BJ (cell line): Measurements from ENCODE around the gene CDC73. TPM values are rescaled to one million over a fixed set of nuclear protein-coding genes. Genes with fewer than 3 reads are reported as not detected.

ENCODE experiments used
- CTCF ChIA-PET: fragments of 350-600 bp; formaldehyde crosslinking; extraction: SDS; loops from one replicate; lab custom pipeline; 2021; ENCODE audit warnings: antibody characterized with exemption, inconsistent platforms; lab: Yijun Ruan, JAX
- POLR2A ChIA-PET: fragments of 300-600 bp; sonication (Branson Sonifier 250); formaldehyde crosslinking; extraction: SDS; loops from one replicate; lab custom pipeline; 2021; ENCODE audit warnings: antibody characterized with exemption; lab: Charles Lee
- DNase-seq: peaks from one replicate; pipeline ENCODE4 v3.0.0-alpha.2; 2011; ENCODE audit warnings: low read depth
- H3K27me3 ChIP-seq: 2 replicates; pipeline ENCODE4 v1.6.0; 2011; ENCODE audit warnings: low read length; ENCODE audit not compliant: control insufficient read depth, insufficient read depth
- H3K36me3 ChIP-seq: 2 replicates; pipeline ENCODE4 v1.5.1; 2011; ENCODE audit warnings: low read length; ENCODE audit not compliant: control insufficient read depth, insufficient read depth
- H3K4me3 ChIP-seq: 2 replicates; pipeline ENCODE4 v1.5.1; 2011; ENCODE audit warnings: low read depth, mild to moderate bottlenecking, control low read depth, low read length
- polyA plus RNA-seq: library from polyadenylated mRNA; depleted of rRNA; stranded (reverse); fragments of >200 nt; gene quantifications from 2 replicates; pipeline ENCODE4 v1.2.3, GENCODE V29; 2011
- TF ChIP-seq, protein P1 (sequence below): IDR thresholded peaks from 2 replicates; pipeline ENCODE4 v1.5.1; 2011; ENCODE audit warnings: low read depth, mild to moderate bottlenecking, control low read depth, inconsistent platforms, low read length, moderate library complexity; ENCODE audit not compliant: insufficient read depth

CDC73 gene
- polyA plus RNA-seq, 1 experiment = 16.1 TPM

DNA sequence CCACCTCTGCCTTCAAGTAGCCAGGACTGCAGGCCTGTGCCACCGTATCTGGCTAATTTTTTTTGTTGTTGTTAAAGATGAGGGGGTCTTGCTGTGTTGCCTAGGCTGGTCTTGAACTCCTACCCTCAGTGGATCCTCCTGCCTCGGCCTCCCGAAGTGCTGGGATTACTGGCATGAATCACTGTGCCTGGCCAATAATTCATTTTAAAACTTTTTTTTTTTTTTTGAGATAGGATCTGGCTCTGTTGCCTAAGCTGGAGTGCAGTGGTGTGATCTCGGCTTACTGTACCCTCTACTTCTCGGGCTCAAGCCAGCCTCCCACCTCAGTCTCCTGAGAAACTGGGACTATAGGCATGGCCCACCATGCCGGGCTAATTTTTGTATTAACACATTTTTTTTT lies 3.5 kb downstream of the CDC73 start:
- CTCF ChIA-PET = interaction anchor here (0.6 to 1.0 kb wide), 3 partner anchors 10 to 1959 kb away, joined by 3 read pairs; no protein-coding TSS in a partner anchor
- no peaks in the 10 kb centered on the region for H3K27me3 ChIP-seq
- POLR2A ChIA-PET = no interaction called here
- H3K36me3 ChIP-seq = peaks cover 5% of the 10 kb centered on the region
- DNase-seq = no peak
- H3K4me3 ChIP-seq = no peak overlapping the region
- TF ChIP-seq, protein P1, sequence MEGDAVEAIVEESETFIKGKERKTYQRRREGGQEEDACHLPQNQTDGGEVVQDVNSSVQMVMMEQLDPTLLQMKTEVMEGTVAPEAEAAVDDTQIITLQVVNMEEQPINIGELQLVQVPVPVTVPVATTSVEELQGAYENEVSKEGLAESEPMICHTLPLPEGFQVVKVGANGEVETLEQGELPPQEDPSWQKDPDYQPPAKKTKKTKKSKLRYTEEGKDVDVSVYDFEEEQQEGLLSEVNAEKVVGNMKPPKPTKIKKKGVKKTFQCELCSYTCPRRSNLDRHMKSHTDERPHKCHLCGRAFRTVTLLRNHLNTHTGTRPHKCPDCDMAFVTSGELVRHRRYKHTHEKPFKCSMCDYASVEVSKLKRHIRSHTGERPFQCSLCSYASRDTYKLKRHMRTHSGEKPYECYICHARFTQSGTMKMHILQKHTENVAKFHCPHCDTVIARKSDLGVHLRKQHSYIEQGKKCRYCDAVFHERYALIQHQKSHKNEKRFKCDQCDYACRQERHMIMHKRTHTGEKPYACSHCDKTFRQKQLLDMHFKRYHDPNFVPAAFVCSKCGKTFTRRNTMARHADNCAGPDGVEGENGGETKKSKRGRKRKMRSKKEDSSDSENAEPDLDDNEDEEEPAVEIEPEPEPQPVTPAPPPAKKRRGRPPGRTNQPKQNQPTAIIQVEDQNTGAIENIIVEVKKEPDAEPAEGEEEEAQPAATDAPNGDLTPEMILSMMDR = no peak

DNA sequence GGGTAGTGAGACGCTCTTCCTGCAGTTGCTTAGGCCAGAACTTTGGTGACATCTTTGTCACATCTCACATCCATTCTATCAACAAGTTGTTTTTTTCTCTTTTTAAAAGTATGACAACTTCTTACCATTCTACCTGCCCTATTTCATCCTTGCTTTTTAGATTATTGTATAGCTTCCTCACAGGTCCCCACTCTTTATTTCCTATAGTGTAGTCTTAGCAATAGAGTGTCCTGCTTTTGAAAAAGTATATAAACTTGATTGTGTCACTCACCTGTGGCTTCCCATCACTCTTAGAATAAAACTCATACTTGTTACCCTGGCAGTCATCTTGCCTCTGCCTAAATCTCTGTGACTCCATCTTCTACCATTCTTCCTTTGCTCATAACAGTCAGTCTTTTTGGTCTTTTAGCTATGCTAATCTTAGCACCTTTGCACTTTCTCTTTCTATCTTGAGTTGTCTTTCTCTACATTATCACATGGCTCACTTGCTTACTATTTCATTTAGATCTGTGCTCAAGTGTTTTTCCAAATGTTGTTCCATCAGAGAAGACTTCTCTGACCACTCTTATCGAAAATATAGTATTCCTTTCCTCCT lies 9.5 kb downstream of the CDC73 start:
- Histone ChIP-seq H3K27me3 (no peaks in the 10 kb centered on the region), H3K4me3 (no peak overlapping the region), H3K36me3 (peaks cover 4% of the 10 kb centered on the region; the same call in 1 of the 2 replicates)
- TF ChIP-seq, protein P1 = no peak
- ChIA-PET POLR2A (no interaction called here), CTCF (interaction anchor here (0.6 kb wide), 1 partner anchor 16 kb away, joined by 3 read pairs; no protein-coding TSS in a partner anchor)
- DNase-seq = no peak

DNA sequence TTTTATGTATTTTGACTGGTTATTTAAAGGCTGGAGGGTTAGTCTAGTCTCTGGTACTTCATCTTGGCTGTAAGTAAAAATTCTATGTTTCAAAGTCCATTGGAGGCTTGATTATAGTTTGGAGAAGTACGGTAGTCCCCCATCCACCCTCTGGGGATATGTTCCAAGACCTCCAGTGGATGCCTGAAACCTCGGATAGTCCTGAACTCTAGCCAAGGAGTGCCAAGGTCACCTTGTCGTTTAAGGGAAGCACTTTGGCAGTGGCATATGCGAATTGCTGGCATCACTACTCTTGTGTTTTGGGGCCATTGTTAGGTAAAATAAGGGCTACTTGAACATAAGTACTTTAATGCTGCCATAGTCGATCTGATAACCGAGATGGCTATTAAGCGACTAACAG lies 18.4 kb downstream of the CDC73 start:
- no peaks in the 10 kb centered on the region; the same call in none of the 2 replicates for H3K36me3 ChIP-seq
- no peaks in the 10 kb centered on the region for H3K27me3 ChIP-seq
- ChIA-PET CTCF (no interaction called here), POLR2A (no interaction called here)
- no peak for DNase-seq
- no peak overlapping the region for H3K4me3 ChIP-seq
- TF ChIP-seq, protein P1 = no peak

DNA sequence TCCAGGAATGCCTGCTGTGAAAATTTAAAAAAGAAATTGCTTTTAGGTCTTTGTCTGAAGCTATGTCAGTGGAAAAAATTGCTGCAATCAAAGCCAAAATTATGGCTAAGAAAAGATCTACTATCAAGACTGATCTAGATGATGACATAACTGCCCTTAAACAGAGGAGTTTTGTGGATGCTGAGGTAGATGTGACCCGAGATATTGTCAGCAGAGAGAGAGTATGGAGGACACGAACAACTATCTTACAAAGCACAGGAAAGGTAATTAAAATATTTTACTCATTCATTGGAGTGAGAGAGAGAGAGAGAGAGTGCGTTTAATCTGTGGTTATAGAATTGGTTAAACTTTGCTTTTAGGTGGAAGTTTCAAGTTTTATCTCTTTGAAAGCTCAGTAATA lies 20.0 kb downstream of the CDC73 start:
- H3K27me3 ChIP-seq = no peaks in the 10 kb centered on the region
- TF ChIP-seq, protein P1 = no peak
- no peak for DNase-seq
- peaks cover 1% of the 10 kb centered on the region for H3K36me3 ChIP-seq
- POLR2A ChIA-PET = interaction anchor here (0.7 kb wide), 1 partner anchor 29 kb away, joined by 4 read pairs; no protein-coding TSS in a partner anchor
- no peak overlapping the region for H3K4me3 ChIP-seq
- CTCF ChIA-PET = interaction anchor here (0.7 to 1.1 kb wide), 2 partner anchors 36 to 644 kb away, joined by 3 to 4 read pairs; partner anchors contain the start of gene GLRX2

DNA sequence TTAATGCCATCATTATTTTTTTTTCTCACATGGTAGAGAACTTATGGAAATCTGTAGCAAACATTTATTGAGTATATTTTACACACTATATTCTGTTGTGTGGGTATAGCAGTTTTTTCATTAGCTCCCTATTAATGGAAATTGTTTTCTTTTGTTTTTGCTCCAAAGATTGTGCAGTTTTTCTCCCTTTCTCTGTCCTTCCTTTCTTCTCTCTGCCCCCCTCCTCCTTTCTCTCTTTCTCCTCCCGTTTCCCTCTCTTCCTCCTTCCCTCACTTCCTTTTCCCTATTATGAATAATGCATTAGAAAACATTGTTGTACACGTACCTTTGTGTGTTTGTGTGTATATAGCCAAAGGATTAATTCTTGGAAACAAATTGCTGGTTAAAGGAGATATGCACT lies 20.6 kb downstream of the CDC73 start:
- POLR2A ChIA-PET = interaction anchor here (0.6 to 0.7 kb wide), 2 partner anchors 14 to 28 kb away, joined by 4 to 9 read pairs; no protein-coding TSS in a partner anchor
- Histone ChIP-seq H3K27me3 (no peaks in the 10 kb centered on the region), H3K4me3 (no peak overlapping the region), H3K36me3 (peaks cover 1% of the 10 kb centered on the region)
- CTCF ChIA-PET = interaction anchor here (0.7 to 1.5 kb wide), 4 partner anchors 9 to 1863 kb away, joined by 3 to 4 read pairs (median 4); partner anchors contain the start of gene GLRX2
- DNase-seq = no peak
- TF ChIP-seq, protein P1 = no peak
